Suprapubic skin (tissue), 4 donors: Measurements from ENCODE around the gene IDNK.

Experiments
- CTCF ChIP-seq, 2 donors: fragments of 200-600 bp in 1 of 2; fragments of 450-650 bp in 1 of 2; sonication (generic) in 1 of 2; IDR thresholded peaks; one replicate each; pipeline ENCODE4 v1.5.1; 2016 to 2019; ENCODE audit warnings: antibody characterized with exemption in 2 of 2, mild to moderate bottlenecking in 1 of 2, moderate library complexity in 1 of 2
- EP300 ChIP-seq: sonication (generic); formaldehyde crosslinking; IDR thresholded peaks from one replicate; pipeline ENCODE4 v1.6.1; 2017; ENCODE audit warnings: antibody characterized with exemption
- POLR2A ChIP-seq, 2 donors: fragments of 450-650 bp; IDR thresholded peaks; one replicate each; pipeline ENCODE4 v1.6.1; 2017; ENCODE audit warnings: antibody characterized with exemption in 2 of 2, mild to moderate bottlenecking in 2 of 2, moderate library complexity in 2 of 2
- POLR2AphosphoS5 ChIP-seq, 3 donors: sonication (generic); formaldehyde crosslinking; IDR thresholded peaks; one replicate each; pipeline ENCODE4 v1.6.1; 2017; ENCODE audit warnings: antibody characterized with exemption in 3 of 3

- no peak for TF ChIP-seq POLR2A (IDR thresholded peaks at IDR 0.05)
- TF ChIP-seq POLR2AphosphoS5 (IDR thresholded peaks at IDR 0.05): no peak
- peak; percentile 65 to 66 for TF ChIP-seq CTCF (IDR thresholded peaks at IDR 0.05)
- no peak for TF ChIP-seq EP300
Measured at GRCh38 chr9:83583151-83584014, 39.6 kb upstream of the IDNK start.
